Body of pancreas (tissue), 4 donors: ENCODE measurements around the gene CRLF1.

Source experiments
- CTCF ChIP-seq, 7 experiments: fragments of 450-650 bp in 4 of 7; fragments of 200-600 bp in 3 of 7; sonication (generic) in 3 of 7; IDR thresholded peaks; one replicate each; pipeline ENCODE4 v1.5.1; 2016 to 2019; ENCODE audit warnings: antibody characterized with exemption in 7 of 7
- POLR2A ChIP-seq, 3 donors: fragments of 450-650 bp; IDR thresholded peaks; one replicate each; pipeline ENCODE4 v1.6.1; 2016; ENCODE audit warnings: antibody characterized with exemption in 3 of 3, mild to moderate bottlenecking in 2 of 3

GRCh38 chr19:18587561-18587960, 19.0 kb downstream of the CRLF1 start:
- no peak for TF ChIP-seq CTCF (IDR thresholded peaks at IDR 0.05)
- TF ChIP-seq POLR2A (IDR thresholded peaks at IDR 0.05), result no peak
